Measurements from ENCODE around the gene ENDOG. TPM values are rescaled to one million over a fixed set of nuclear protein-coding genes. Genes with fewer than 3 reads are reported as not detected.
"Not testable (repeated sequence)": the region's sequence is repeated elsewhere in the genome, so short reads cannot be mapped to it uniquely, and the experiment has no call there.

Gene ENDOG
- total RNA-seq, 6 donors from 2014 or later = 20.6 to 70.2 (median 28.8) TPM

DNA sequence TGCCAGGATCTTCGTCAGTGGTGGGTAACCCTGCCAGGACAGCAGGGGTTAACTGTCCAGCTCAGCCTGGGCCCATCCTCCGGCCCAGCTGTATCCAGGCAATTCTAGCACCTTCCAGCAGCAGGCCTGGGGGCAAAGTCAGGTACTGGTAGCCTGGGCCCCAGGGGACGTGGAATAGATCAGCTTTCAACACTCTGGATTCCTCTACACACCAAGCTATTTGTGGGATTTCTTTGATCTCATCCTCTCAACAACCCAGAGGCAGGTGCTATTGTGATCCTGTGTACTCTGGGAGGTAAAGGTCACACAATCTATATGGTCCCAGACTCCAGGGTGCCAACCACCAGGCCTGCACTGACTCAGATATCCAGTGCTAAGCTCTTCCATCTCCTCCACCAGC, 20.0 kb downstream of the ENDOG start:
- H3K36me3 ChIP-seq = peaks cover 0 to 9% (median 3%) of the 10 kb centered on the region in 4 donors
- 97% methylated on average over 3 of the region's 3 CpGs; no CpG with 5 or more reads in 1 of the 2 donors for WGBS, 2 donors
- no peaks in the 10 kb centered on the region for H3K27me3 ChIP-seq
- no peaks in the 10 kb centered on the region for H3K4me1 ChIP-seq
- no peak overlapping the region for H3K27ac ChIP-seq
- ATAC-seq (ENCODE audit: low FRiP score in 2 of 2) (no peak), DNase-seq (no peak)
- no peaks in the 10 kb centered on the region for H3K9me3 ChIP-seq
- no peak overlapping the region for H3K4me3 ChIP-seq
- TF ChIP-seq POLR2AphosphoS5 (IDR thresholded peaks at IDR 0.05) (no peak), EP300 (IDR thresholded peaks at IDR 0.05) (no peak), POLR2A (IDR thresholded peaks at IDR 0.05) (no peak)
- TF ChIP-seq, protein P1, sequence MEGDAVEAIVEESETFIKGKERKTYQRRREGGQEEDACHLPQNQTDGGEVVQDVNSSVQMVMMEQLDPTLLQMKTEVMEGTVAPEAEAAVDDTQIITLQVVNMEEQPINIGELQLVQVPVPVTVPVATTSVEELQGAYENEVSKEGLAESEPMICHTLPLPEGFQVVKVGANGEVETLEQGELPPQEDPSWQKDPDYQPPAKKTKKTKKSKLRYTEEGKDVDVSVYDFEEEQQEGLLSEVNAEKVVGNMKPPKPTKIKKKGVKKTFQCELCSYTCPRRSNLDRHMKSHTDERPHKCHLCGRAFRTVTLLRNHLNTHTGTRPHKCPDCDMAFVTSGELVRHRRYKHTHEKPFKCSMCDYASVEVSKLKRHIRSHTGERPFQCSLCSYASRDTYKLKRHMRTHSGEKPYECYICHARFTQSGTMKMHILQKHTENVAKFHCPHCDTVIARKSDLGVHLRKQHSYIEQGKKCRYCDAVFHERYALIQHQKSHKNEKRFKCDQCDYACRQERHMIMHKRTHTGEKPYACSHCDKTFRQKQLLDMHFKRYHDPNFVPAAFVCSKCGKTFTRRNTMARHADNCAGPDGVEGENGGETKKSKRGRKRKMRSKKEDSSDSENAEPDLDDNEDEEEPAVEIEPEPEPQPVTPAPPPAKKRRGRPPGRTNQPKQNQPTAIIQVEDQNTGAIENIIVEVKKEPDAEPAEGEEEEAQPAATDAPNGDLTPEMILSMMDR (IDR thresholded peaks at IDR 0.05) = no peak

- H3K27me3 ChIP-seq = no peaks in the 10 kb centered on the region
- no peak overlapping the region for H3K4me3 ChIP-seq
- H3K36me3 ChIP-seq = peaks cover 0 to 9% (median under 1%) of the 10 kb centered on the region in 4 donors
- H3K4me1 ChIP-seq = no peaks in the 10 kb centered on the region
- no peaks in the 10 kb centered on the region for H3K9me3 ChIP-seq
- no peak for ATAC-seq (ENCODE audit: low FRiP score in 2 of 2)
- 89 to 100% methylated on average over 1 of the region's 1 CpG for WGBS, 2 donors
- H3K27ac ChIP-seq = no peak overlapping the region
- no peak for TF ChIP-seq POLR2AphosphoS5 (IDR thresholded peaks at IDR 0.05)
- TF ChIP-seq, protein P1 (IDR thresholded peaks at IDR 0.05) = no peak
- no peak for TF ChIP-seq POLR2A (IDR thresholded peaks at IDR 0.05)
- no peak for TF ChIP-seq EP300 (IDR thresholded peaks at IDR 0.05)
- no peak for DNase-seq
Observed at GRCh38 chr9:128840524-128840923, 22.2 kb downstream of the ENDOG start.

DNA sequence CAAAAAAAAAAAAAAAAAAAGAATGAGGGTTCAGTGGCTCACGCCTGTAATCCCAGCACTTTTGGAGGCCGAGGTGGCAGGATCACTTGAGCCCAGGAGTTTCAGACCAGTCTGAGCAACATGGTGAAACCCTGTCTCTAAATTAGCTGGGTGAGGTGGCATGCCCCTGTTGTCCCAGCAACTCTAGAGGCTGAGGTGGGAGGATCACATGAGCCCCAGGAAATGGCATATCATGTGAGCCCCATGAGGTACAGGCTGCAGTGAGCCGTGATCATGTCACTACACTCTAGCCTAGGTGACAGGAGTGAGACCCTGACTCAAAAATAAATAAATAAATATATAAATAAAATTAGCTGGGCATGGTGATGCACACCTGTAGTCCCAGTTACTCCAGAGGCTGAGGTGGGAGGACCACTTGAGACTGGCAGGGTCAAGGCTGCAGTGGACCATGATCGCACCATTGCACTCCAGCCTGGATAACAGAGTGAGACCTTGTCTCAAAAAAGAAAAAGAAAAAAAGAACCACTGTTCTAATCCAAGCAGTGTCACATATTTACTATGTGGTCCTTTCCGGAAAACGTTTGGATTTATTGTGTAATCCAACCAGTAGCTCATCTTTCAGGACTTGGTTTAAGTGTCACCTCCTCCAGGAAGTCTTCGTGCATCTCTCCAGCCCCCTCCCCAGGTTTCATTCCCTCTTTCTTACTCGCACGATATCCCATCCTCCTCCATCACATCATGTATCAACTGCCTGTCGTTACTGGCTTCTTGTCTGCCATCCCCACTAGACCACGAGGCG, 23.6 kb downstream of the ENDOG start:
- no peak for TF ChIP-seq POLR2AphosphoS5 (IDR thresholded peaks at IDR 0.05)
- no peak for TF ChIP-seq POLR2A (IDR thresholded peaks at IDR 0.05)
- TF ChIP-seq, protein P1 (IDR thresholded peaks at IDR 0.05) = no peak
- TF ChIP-seq EP300 (IDR thresholded peaks at IDR 0.05) = no peak
- no peak overlapping the region for H3K27ac ChIP-seq
- peaks cover 0 to 9% (median 0%) of the 10 kb centered on the region in 4 donors for H3K36me3 ChIP-seq
- ATAC-seq (ENCODE audit: low FRiP score in 2 of 2) = no peak
- H3K4me1 ChIP-seq = no peaks in the 10 kb centered on the region
- 86 to 89% methylated on average over 12 of the region's 12 CpGs for WGBS, 2 donors
- H3K4me3 ChIP-seq = no peak overlapping the region
- H3K27me3 ChIP-seq = no peaks in the 10 kb centered on the region
- H3K9me3 ChIP-seq = no peaks in the 10 kb centered on the region
- DNase-seq = no peak

DNA sequence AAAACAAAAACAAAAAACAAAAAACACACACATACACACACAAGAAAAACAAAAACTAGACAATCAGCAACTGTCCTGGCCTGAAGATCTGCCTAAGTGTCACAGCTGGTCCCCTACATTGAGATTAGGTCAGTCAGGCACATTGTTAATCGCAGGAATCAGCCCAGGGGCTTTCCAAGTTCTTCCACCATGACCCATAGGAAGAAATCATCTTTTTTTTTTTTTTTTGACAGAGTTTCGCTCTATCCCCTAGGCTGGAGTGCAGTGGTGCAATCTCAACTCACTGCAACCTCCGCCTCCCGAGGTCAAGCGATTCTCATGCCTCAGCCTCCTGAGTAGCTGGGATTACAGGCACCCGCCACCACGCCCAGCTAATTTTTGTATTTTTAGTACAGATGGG, 24.9 kb downstream of the ENDOG start:
- not testable (repeated sequence) for H3K36me3 ChIP-seq; H3K9me3 ChIP-seq; DNase-seq; ATAC-seq (ENCODE audit: low FRiP score in 2 of 2); H3K27ac ChIP-seq; H3K4me1 ChIP-seq; H3K27me3 ChIP-seq; H3K4me3 ChIP-seq
- 94 to 97% methylated on average over 7 of the region's 7 CpGs for WGBS, 2 donors

GRCh38 chr9:128845186-128845931, 27.1 kb downstream of the ENDOG start:
- Histone ChIP-seq H3K4me3 (no peak overlapping the region), H3K36me3 (peaks cover 0 to 9% (median 0%) of the 10 kb centered on the region in 4 donors), H3K27ac (no peak overlapping the region), H3K4me1 (no peaks in the 10 kb centered on the region), H3K9me3 (no peaks in the 10 kb centered on the region), H3K27me3 (no peaks in the 10 kb centered on the region)
- no peak for DNase-seq
- ATAC-seq (ENCODE audit: low FRiP score in 2 of 2) = peak in 1 of 2 donors; percentile 64
- TF ChIP-seq POLR2AphosphoS5 (IDR thresholded peaks at IDR 0.05) (no peak), POLR2A (IDR thresholded peaks at IDR 0.05) (no peak), EP300 (IDR thresholded peaks at IDR 0.05) (no peak)
- TF ChIP-seq, protein P1 (IDR thresholded peaks at IDR 0.05) = no peak
- 85 to 95% methylated on average over 9 to 13 of the region's 13 CpGs for WGBS, 2 donors
